ENCODE results near the gene HECTD2.
"Not testable (repeated sequence)": the region's sequence is repeated elsewhere in the genome, so short reads cannot be mapped to it uniquely, and the experiment has no call there.

HECTD2 gene

GRCh38 chr10:91477236-91477635 is 67.1 kb downstream of the HECTD2 start:
- DNase-seq: no peak

- DNase-seq: no peak
These were observed 69.4 kb downstream of the HECTD2 start for GRCh38 chr10:91479583-91479982.

GRCh38 chr10:91487911-91488582 is 77.9 kb downstream of the HECTD2 start:
- DNase-seq: no peak

GRCh38 chr10:91493313-91493712 is 83.2 kb downstream of the HECTD2 start:
- no peak for DNase-seq

- no peak for DNase-seq
These were observed 85.3 kb downstream of the HECTD2 start for GRCh38 chr10:91495402-91495801.

- DNase-seq: no peak
These were observed 85.9 kb downstream of the HECTD2 start for GRCh38 chr10:91496016-91496415.

- no peak for DNase-seq
These were observed 101.6 kb downstream of the HECTD2 start for GRCh38 chr10:91511549-91512330.

- no peak for DNase-seq
These were observed 102.3 kb downstream of the HECTD2 start for GRCh38 chr10:91512458-91512857.

- DNase-seq: no peak
These were observed 103.7 kb downstream of the HECTD2 start for GRCh38 chr10:91513598-91514424.

- DNase-seq: no peak
These were observed 104.6 kb downstream of the HECTD2 start for GRCh38 chr10:91514787-91515186.

- no peak for DNase-seq
These were observed 107.2 kb downstream of the HECTD2 start for GRCh38 chr10:91517394-91517793.

- no peak for DNase-seq
These were observed 109.9 kb downstream of the HECTD2 start for GRCh38 chr10:91519899-91520514.

GRCh38 chr10:91520661-91521060 is 110.5 kb downstream of the HECTD2 start:
- DNase-seq: peak; percentile 42

GRCh38 chr10:91521439-91521838 is 111.3 kb downstream of the HECTD2 start:
- no peak for DNase-seq

GRCh38 chr10:91525896-91526712 is 116.0 kb downstream of the HECTD2 start:
- DNase-seq: no peak

GRCh38 chr10:91528080-91528479 is 117.9 kb downstream of the HECTD2 start:
- no peak for DNase-seq

- no peak for DNase-seq
These were observed 118.6 kb downstream of the HECTD2 start for GRCh38 chr10:91528768-91529167.

GRCh38 chr10:91534789-91535188 is 124.6 kb downstream of the HECTD2 start:
- not testable (repeated sequence) for DNase-seq

GRCh38 chr10:91536111-91536510 is 126.0 kb downstream of the HECTD2 start:
- DNase-seq: peak; percentile 71

GRCh38 chr10:91536733-91537132 is 126.6 kb downstream of the HECTD2 start:
- no peak for DNase-seq

GRCh38 chr10:91537614-91538383 is 127.7 kb downstream of the HECTD2 start:
- no peak for DNase-seq
